IgD-negative memory B cell (primary cell): ENCODE measurements around the gene SRR. TPM values are rescaled to one million over a fixed set of nuclear protein-coding genes. Genes with fewer than 3 reads are reported as not detected.

Source experiments
- H3K27ac Mint-ChIP-seq, 3 donors: one replicate each; pipeline ENCODE4 v1.8.0; 2020 to 2022; ENCODE audit warnings: mild to moderate bottlenecking in 3 of 3, mixed read lengths in 3 of 3, moderate library complexity in 1 of 3
- H3K27me3 Mint-ChIP-seq: one replicate; pipeline ENCODE4 v1.8.0; 2021; ENCODE audit warnings: mixed read lengths
- H3K36me3 Mint-ChIP-seq: one replicate; pipeline ENCODE4 v1.8.0; 2020; ENCODE audit warnings: mild to moderate bottlenecking, mixed read lengths
- H3K4me1 Mint-ChIP-seq, 3 donors: one replicate each; pipeline ENCODE4 v1.8.0; 2020 to 2022; ENCODE audit warnings: mixed read lengths in 3 of 3, mild to moderate bottlenecking in 1 of 3
- H3K4me3 Mint-ChIP-seq, 4 donors: one replicate each; pipeline ENCODE4 v1.8.0; 2020 to 2022; ENCODE audit warnings: mild to moderate bottlenecking in 4 of 4, mixed read lengths in 4 of 4, moderate library complexity in 3 of 4
- H3K9me3 Mint-ChIP-seq, 3 donors: one replicate each; pipeline ENCODE4 v1.8.0; 2020 to 2021; ENCODE audit warnings: mixed read lengths in 3 of 3, mild to moderate bottlenecking in 1 of 3
- polyA plus RNA-seq: library from polyadenylated mRNA; unstranded; fragments of 300-500 nt; fragmentation: Illumina TruSeq; gene quantifications from one replicate; pipeline ENCODE4 v1.2.3, GENCODE V29; 2021

Gene SRR
- polyA plus RNA-seq, 1 donor from 2014 or later: 3.4 TPM

- Mint-ChIP-seq H3K9me3 (no peaks in the 10 kb centered on the region), H3K27me3 (no peaks in the 10 kb centered on the region), H3K4me1 (no peaks in the 10 kb centered on the region), H3K27ac (no peak overlapping the region), H3K4me3 (no peak overlapping the region), H3K36me3 (peaks cover 1% of the 10 kb centered on the region)
These were observed 63.2 kb downstream of the SRR start for GRCh38 chr17:2366747-2367494.

- no peaks in the 10 kb centered on the region for H3K27me3 Mint-ChIP-seq
- no peak overlapping the region for H3K27ac Mint-ChIP-seq
- no peak overlapping the region for H3K4me3 Mint-ChIP-seq
- peaks cover 1% of the 10 kb centered on the region for H3K36me3 Mint-ChIP-seq
- H3K4me1 Mint-ChIP-seq: no peaks in the 10 kb centered on the region
- H3K9me3 Mint-ChIP-seq: no peaks in the 10 kb centered on the region
These were observed 64.6 kb downstream of the SRR start for GRCh38 chr17:2368359-2368758.

- H3K27ac Mint-ChIP-seq: no peak overlapping the region
- H3K9me3 Mint-ChIP-seq: no peaks in the 10 kb centered on the region
- H3K4me3 Mint-ChIP-seq: no peak overlapping the region
- no peaks in the 10 kb centered on the region for H3K4me1 Mint-ChIP-seq
- H3K36me3 Mint-ChIP-seq: peaks cover 1% of the 10 kb centered on the region
- no peaks in the 10 kb centered on the region for H3K27me3 Mint-ChIP-seq
These were observed 65.3 kb downstream of the SRR start for GRCh38 chr17:2369039-2369438.

GRCh38 chr17:2369551-2370210 lies 65.9 kb downstream of the SRR start:
- no peak overlapping the region for H3K4me3 Mint-ChIP-seq
- no peak overlapping the region for H3K27ac Mint-ChIP-seq
- no peaks in the 10 kb centered on the region for H3K9me3 Mint-ChIP-seq
- no peaks in the 10 kb centered on the region for H3K27me3 Mint-ChIP-seq
- peaks cover 1% of the 10 kb centered on the region for H3K36me3 Mint-ChIP-seq
- H3K4me1 Mint-ChIP-seq: no peaks in the 10 kb centered on the region

- Mint-ChIP-seq H3K27ac (peak overlapping the region in 1 of 3 donors; percentile 39), H3K4me1 (no peaks in the 10 kb centered on the region), H3K36me3 (peaks cover 1% of the 10 kb centered on the region), H3K4me3 (no peak overlapping the region), H3K9me3 (no peaks in the 10 kb centered on the region), H3K27me3 (no peaks in the 10 kb centered on the region)
These were observed 66.5 kb downstream of the SRR start for GRCh38 chr17:2370211-2370589.

GRCh38 chr17:2371183-2372130 lies 67.7 kb downstream of the SRR start:
- H3K36me3 Mint-ChIP-seq: peaks cover 1% of the 10 kb centered on the region
- H3K4me3 Mint-ChIP-seq: no peak overlapping the region
- H3K9me3 Mint-ChIP-seq: no peaks in the 10 kb centered on the region
- no peaks in the 10 kb centered on the region for H3K4me1 Mint-ChIP-seq
- H3K27ac Mint-ChIP-seq: no peak overlapping the region
- no peaks in the 10 kb centered on the region for H3K27me3 Mint-ChIP-seq

- Mint-ChIP-seq H3K27ac (no peak overlapping the region), H3K36me3 (no peaks in the 10 kb centered on the region), H3K4me3 (no peak overlapping the region), H3K4me1 (no peaks in the 10 kb centered on the region), H3K27me3 (no peaks in the 10 kb centered on the region), H3K9me3 (no peaks in the 10 kb centered on the region)
These were observed 68.4 kb downstream of the SRR start for GRCh38 chr17:2372180-2372579.

GRCh38 chr17:2372681-2373080 lies 68.9 kb downstream of the SRR start:
- no peaks in the 10 kb centered on the region for H3K4me1 Mint-ChIP-seq
- H3K27me3 Mint-ChIP-seq: no peaks in the 10 kb centered on the region
- no peak overlapping the region for H3K4me3 Mint-ChIP-seq
- no peaks in the 10 kb centered on the region for H3K9me3 Mint-ChIP-seq
- no peaks in the 10 kb centered on the region for H3K36me3 Mint-ChIP-seq
- H3K27ac Mint-ChIP-seq: peak overlapping the region in 1 of 3 donors; percentile 84

GRCh38 chr17:2373179-2373578 lies 69.4 kb downstream of the SRR start:
- Mint-ChIP-seq H3K4me1 (no peaks in the 10 kb centered on the region), H3K27me3 (no peaks in the 10 kb centered on the region), H3K9me3 (no peaks in the 10 kb centered on the region), H3K27ac (peak overlapping the region in 1 of 3 donors; percentile 84), H3K4me3 (no peak overlapping the region), H3K36me3 (no peaks in the 10 kb centered on the region)

Other genes with a start within 250 kb of the SRR start
- 0.88 TPM for gene HIC1, start 248.8 kb upstream of the SRR start, polyA plus RNA-seq
- gene SMG6, start 165 bp upstream of the SRR start, polyA plus RNA-seq: 5.9 TPM
- 19.9 TPM for gene TSR1, start 32.5 kb downstream of the SRR start, polyA plus RNA-seq
- 8.0 TPM for gene SGSM2, start 33.6 kb downstream of the SRR start, polyA plus RNA-seq
- 1.6 TPM for gene MNT, start 97.1 kb downstream of the SRR start, polyA plus RNA-seq
- 29.6 TPM for gene METTL16, start 207.9 kb downstream of the SRR start, polyA plus RNA-seq